Brain microvascular endothelial cell (primary cell): ENCODE results near the gene MYMX.

Experiments used
- DNase-seq: peaks from one replicate; pipeline ENCODE4 v3.0.0-alpha.2; 2020
- H3K27ac ChIP-seq: fragments of 250-450 bp; sonication (Bioruptor Pico); 2 replicates; pipeline ENCODE4 v1.5.1; 2020; ENCODE audit warnings: mild to moderate bottlenecking, moderate library complexity
- H3K27me3 ChIP-seq: fragments of 250-450 bp; sonication (Bioruptor Pico); replicated peaks from 2 replicates; pipeline ENCODE4 v1.5.1; 2020; ENCODE audit warnings: mild to moderate bottlenecking
- H3K36me3 ChIP-seq: fragments of 250-450 bp; sonication (Bioruptor Pico); replicated peaks from 2 replicates; pipeline ENCODE4 v1.5.1; 2020; ENCODE audit warnings: mild to moderate bottlenecking
- H3K4me3 ChIP-seq: 2 replicates; pipeline ENCODE4 v1.5.1; 2011; ENCODE audit warnings: low read depth, mild to moderate bottlenecking, control low read depth, low read length, moderate library complexity
- in situ Hi-C: cut with HindIII; loops from 2 replicates; pipeline ENCODE4 v1.10.0; 2017; ENCODE audit warnings: low sequenced_read_pairs, low pct_ligation_motif_present
- TF ChIP-seq, protein P1 (sequence below): IDR thresholded peaks from 2 replicates; pipeline ENCODE4 v1.5.1; 2011; ENCODE audit warnings: low read depth, mild to moderate bottlenecking, moderate library complexity, low read length, control low read depth, inconsistent platforms; ENCODE audit errors: missing control alignments

Gene MYMX

DNA sequence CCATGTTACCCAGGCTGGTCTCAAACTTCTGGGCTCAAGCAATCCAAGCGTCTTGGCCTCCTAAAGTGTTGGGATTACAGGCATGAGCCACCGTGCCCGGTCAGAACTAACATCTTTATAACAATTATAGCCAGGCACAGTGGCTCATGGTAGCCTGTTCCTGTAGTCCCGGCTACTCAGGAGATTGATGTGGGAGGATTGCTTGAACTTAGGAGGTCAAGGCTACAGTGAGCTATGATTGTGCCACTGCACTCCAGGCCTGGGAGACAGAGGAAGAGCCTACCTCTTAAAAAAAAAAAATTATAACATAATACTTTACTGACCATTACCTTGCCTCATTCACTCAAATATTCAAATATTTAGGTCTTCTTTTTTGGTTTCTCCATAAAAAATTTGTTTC is 16.8 kb upstream of the MYMX start:
- no peak overlapping the region for H3K4me3 ChIP-seq
- H3K27ac ChIP-seq: no peak overlapping the region
- H3K27me3 ChIP-seq: no peaks in the 10 kb centered on the region
- H3K36me3 ChIP-seq: no peaks in the 10 kb centered on the region
- in situ Hi-C loops: no loop called here
- TF ChIP-seq, protein P1, sequence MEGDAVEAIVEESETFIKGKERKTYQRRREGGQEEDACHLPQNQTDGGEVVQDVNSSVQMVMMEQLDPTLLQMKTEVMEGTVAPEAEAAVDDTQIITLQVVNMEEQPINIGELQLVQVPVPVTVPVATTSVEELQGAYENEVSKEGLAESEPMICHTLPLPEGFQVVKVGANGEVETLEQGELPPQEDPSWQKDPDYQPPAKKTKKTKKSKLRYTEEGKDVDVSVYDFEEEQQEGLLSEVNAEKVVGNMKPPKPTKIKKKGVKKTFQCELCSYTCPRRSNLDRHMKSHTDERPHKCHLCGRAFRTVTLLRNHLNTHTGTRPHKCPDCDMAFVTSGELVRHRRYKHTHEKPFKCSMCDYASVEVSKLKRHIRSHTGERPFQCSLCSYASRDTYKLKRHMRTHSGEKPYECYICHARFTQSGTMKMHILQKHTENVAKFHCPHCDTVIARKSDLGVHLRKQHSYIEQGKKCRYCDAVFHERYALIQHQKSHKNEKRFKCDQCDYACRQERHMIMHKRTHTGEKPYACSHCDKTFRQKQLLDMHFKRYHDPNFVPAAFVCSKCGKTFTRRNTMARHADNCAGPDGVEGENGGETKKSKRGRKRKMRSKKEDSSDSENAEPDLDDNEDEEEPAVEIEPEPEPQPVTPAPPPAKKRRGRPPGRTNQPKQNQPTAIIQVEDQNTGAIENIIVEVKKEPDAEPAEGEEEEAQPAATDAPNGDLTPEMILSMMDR: no peak
- DNase-seq: no peak

DNA sequence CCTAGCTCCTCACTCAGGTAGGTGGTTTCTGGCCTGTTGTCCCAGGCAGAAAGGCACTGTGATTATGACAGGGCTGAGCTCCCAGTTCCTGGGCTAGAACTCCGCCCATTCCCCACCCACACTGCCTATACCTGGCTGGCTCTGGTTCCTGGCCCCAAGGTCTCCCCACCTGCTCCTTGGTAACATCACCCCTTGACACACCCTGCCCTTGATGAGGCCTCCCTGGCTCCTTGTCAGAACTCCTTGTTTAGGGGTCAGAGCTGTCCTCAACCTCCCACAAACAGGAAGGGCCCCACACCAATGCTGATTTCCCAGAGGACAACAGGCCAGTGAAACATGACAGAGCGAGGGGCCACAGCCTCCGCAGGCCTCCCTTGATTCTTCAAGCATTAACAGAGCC is 15.5 kb upstream of the MYMX start:
- in situ Hi-C loops: no loop called here
- H3K27ac ChIP-seq: no peak overlapping the region
- no peak for DNase-seq
- H3K27me3 ChIP-seq: no peaks in the 10 kb centered on the region
- no peaks in the 10 kb centered on the region for H3K36me3 ChIP-seq
- TF ChIP-seq, protein P1: no peak
- no peak overlapping the region for H3K4me3 ChIP-seq

DNA sequence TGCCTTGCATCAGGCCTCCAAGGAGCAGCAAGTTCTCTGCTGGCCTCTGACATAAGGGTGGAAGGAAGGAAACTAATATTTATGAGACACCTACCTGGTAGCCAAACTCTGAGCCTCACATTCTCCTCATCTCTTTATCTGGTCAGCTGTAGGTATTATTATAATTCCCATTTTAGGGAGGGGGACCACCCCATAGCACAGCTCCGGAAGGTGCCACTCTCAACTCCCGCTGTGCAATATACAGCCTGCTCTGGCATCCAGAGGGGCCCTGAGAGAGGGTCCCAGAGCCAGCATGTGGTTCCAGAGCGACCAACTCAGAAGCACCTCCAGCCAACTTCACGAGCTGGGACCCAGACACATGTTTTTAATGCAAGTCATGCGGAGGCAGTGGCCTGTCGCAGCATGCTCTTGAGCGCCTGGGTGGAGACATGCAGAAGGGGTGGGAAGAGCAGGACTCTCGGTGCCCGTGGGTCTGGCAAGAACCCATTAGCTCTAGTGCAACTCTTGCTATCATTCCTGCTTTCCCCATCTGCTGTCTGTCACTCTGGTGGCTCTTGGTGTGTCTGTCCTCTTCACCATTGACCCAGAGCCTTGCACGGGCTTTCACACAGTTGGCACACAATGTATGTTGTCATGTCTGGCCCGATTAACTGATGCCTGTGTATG is 15.0 kb upstream of the MYMX start:
- H3K27ac ChIP-seq: no peak overlapping the region
- H3K36me3 ChIP-seq: no peaks in the 10 kb centered on the region
- DNase-seq: no peak
- TF ChIP-seq, protein P1: no peak
- H3K4me3 ChIP-seq: no peak overlapping the region
- in situ Hi-C loops: no loop called here
- no peaks in the 10 kb centered on the region for H3K27me3 ChIP-seq

DNA sequence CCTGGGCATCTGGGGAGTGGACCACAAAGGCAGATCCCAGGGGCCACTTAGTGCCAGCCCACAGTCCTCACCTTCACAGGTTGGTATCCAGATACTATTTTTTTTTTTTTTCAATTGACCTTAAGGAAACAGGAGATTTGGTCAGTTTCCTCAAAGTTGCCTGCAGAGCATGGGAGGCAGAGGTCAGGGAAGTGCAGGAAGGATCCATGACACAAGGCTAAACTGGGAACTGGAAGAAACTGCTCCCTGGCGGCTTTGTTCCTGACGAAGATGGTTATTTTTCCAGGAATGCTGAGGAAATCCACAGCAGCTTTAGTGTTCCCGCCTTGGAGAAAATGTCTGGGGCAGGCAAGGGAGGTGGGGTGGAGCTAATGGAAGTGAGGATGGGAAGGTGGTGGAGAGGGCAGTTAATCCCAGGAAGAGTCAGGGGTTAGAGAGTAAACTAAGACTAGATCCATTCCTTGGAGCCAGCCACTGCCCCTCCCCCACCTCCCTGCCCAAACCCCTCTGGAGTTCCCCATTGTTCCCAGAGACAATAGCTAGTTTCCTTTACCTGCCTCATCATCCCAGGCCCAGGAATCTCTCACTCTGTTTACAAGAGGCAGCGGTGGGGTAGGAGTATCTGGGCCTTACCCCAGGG is 14.3 kb upstream of the MYMX start:
- no peaks in the 10 kb centered on the region for H3K27me3 ChIP-seq
- DNase-seq: no peak
- H3K36me3 ChIP-seq: no peaks in the 10 kb centered on the region
- H3K4me3 ChIP-seq: no peak overlapping the region
- in situ Hi-C loops: no loop called here
- no peak overlapping the region for H3K27ac ChIP-seq
- TF ChIP-seq, protein P1: no peak

DNA sequence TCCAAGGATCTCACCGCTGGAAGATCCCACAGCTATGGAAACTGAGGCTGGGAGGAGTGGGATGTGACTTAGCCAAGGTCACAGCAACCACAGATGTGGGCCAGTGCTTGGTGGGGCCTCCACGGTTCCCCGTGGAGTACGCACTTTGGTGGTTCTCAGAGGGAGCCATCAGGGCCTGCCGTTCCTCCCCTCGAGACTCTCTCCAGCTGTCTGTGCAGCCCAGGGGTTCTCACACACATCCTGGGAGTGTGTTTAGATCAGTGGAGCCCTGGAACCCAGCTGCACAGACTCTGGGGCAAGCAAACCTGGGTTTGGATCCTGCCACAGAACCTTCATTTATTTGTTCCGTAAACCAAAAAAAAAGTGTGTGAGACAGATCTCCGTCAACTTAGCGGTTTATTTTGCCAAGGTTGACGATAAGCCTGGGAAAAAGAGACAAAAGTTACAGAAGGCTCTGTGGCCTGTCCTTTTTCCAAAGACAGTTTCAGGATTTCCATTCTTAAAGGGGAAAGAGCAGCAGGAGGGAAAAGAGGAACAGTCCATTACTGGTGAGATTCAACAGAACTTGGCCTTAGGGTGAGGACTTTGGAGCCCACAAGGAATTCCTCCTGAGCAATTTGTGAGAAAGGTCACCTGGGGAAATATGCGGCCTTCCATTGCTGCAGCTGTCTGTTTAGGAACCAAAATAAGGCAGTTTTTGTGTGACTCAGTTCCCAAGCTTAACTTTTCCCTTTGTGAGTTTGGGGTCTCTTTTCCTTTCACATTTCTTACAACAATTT is 13.6 kb upstream of the MYMX start:
- Histone ChIP-seq H3K27ac (no peak overlapping the region), H3K27me3 (no peaks in the 10 kb centered on the region), H3K4me3 (no peak overlapping the region), H3K36me3 (no peaks in the 10 kb centered on the region)
- in situ Hi-C loops: no loop called here
- TF ChIP-seq, protein P1: no peak
- DNase-seq: no peak
